Hepatocyte (in vitro differentiated cells): ENCODE results near the gene JOSD2.

ENCODE experiments used
- CTCF ChIP-seq: fragments of 200-600 bp; sonication (generic); IDR thresholded peaks from 2 replicates; pipeline ENCODE4 v1.5.1; 2016; ENCODE audit warnings: antibody characterized with exemption, mild to moderate bottlenecking; ENCODE audit not compliant: poor library complexity
- EZH2 ChIP-seq: fragments of 200-600 bp; sonication (generic); IDR thresholded peaks from 2 replicates; pipeline ENCODE4 v1.6.1; 2016; ENCODE audit warnings: antibody characterized with exemption, mild to moderate bottlenecking, borderline replicate concordance
- EZH2phosphoT487 ChIP-seq: fragments of 200-600 bp; sonication (generic); IDR thresholded peaks from one replicate; pipeline ENCODE4 v1.6.1; 2018; ENCODE audit warnings: antibody characterized with exemption, mild to moderate bottlenecking, low read depth, moderate library complexity; ENCODE audit not compliant: unreplicated experiment, severe bottlenecking

GRCh38 chr19:50486823-50487515 is 24.0 kb downstream of the JOSD2 start:
- TF ChIP-seq CTCF (peak; percentile 40), EZH2 (no peak), EZH2phosphoT487 (no peak)
